SK-N-SH (cell line): ENCODE data around the gene MED31. TPM values are rescaled to one million over a fixed set of nuclear protein-coding genes. Genes with fewer than 3 reads are reported as not detected.

Experiments
- CTCF ChIA-PET: fragments of 300-600, 350-600 bp; formaldehyde crosslinking; extraction: SDS; loops from one replicate; lab custom pipeline; 2021; lab: Yijun Ruan, JAX
- POLR2A ChIA-PET: fragments of 350-600 bp; sonication (Branson Sonifier 250); formaldehyde crosslinking; extraction: SDS; loops from one replicate; lab custom pipeline; 2020; ENCODE audit warnings: antibody characterized with exemption, inconsistent platforms; lab: Yijun Ruan, JAX
- DNase-seq: peaks from one replicate; pipeline ENCODE4 v3.0.0; 2012
- H2AFZ ChIP-seq: fragments of 200-600 bp; sonication (generic); 2 replicates; pipeline ENCODE4 v1.8.1; 2016; ENCODE audit warnings: antibody characterized with exemption, mild to moderate bottlenecking, low read depth
- H3F3A ChIP-seq: fragments of 200-600 bp; sonication (generic); replicated peaks from 2 replicates; pipeline ENCODE3; 2016; ENCODE audit warnings: antibody characterized with exemption, mild to moderate bottlenecking; ENCODE audit not compliant: insufficient read depth
- H3K27ac ChIP-seq, 2 experiments: fragments of 200-500 bp in 1 of 2; fragments of 200-600 bp in 1 of 2; sonication (Bioruptor generic) in 1 of 2; sonication (generic), shearing (Covaris generic) in 1 of 2; 2 replicates each; pipeline versions ENCODE4 v1.5.1 to v1.6.1; 2014 to 2016; ENCODE audit warnings: low read depth in 2 of 2, inconsistent platforms in 1 of 2, low read length in 1 of 2, mild to moderate bottlenecking in 1 of 2, mixed read lengths in 1 of 2
- H3K27me3 ChIP-seq: fragments of 200-600 bp; sonication (generic), shearing (Covaris generic); 2 replicates; pipeline ENCODE4 v1.6.1; 2016; ENCODE audit warnings: mixed run types; ENCODE audit not compliant: insufficient read depth
- H3K36me3 ChIP-seq, 2 experiments: fragments of 200-500 bp in 1 of 2; fragments of 200-600 bp in 1 of 2; sonication (Bioruptor generic) in 1 of 2; sonication (generic) in 1 of 2; replicated peaks in 1 of 2; 2 replicates each; pipeline versions ENCODE3 to v1.5.1; 2014 to 2016; ENCODE audit warnings: low read length in 1 of 2, mild to moderate bottlenecking in 1 of 2; ENCODE audit not compliant: insufficient read depth in 2 of 2, control insufficient read depth in 1 of 2
- H3K4me1 ChIP-seq, 2 experiments: fragments of 200-500 bp in 1 of 2; fragments of 200-600 bp in 1 of 2; sonication (Bioruptor generic) in 1 of 2; sonication (generic), shearing (Covaris generic) in 1 of 2; 2 replicates each; pipeline versions ENCODE4 v1.5.1 to v1.6.1; 2014 to 2016; ENCODE audit warnings: low read depth in 1 of 2, low read length in 1 of 2, mixed run types in 1 of 2; ENCODE audit not compliant: insufficient read depth in 2 of 2, control insufficient read depth in 1 of 2
- H3K4me2 ChIP-seq: fragments of 200-600 bp; sonication (generic), shearing (Covaris generic); 2 replicates; pipeline ENCODE4 v1.6.1; 2017; ENCODE audit warnings: mixed run types
- H3K4me3 ChIP-seq, 2 experiments: fragments of 200-500 bp in 1 of 2; fragments of 200-600 bp in 1 of 2; sonication (Bioruptor generic) in 1 of 2; sonication (generic), shearing (Covaris generic) in 1 of 2; 2 replicates each; pipeline versions ENCODE4 v1.5.1 to v1.8.1; 2014 to 2016; ENCODE audit warnings: low read depth in 2 of 2, inconsistent platforms in 1 of 2, low read length in 1 of 2, mild to moderate bottlenecking in 1 of 2, mixed read lengths in 1 of 2, moderate library complexity in 1 of 2
- H3K79me2 ChIP-seq: fragments of 200-600 bp; sonication (generic); 2 replicates; pipeline ENCODE4 v1.8.1; 2017; ENCODE audit warnings: mild to moderate bottlenecking; ENCODE audit not compliant: insufficient read depth
- H3K9ac ChIP-seq: fragments of 200-600 bp; sonication (generic); 2 replicates; pipeline ENCODE4 v1.6.1; 2017; ENCODE audit warnings: mixed run types
- H3K9me2 ChIP-seq: fragments of 200-600 bp; sonication (generic); 2 replicates; pipeline ENCODE4 v1.6.1; 2017; ENCODE audit warnings: mixed run types
- H3K9me3 ChIP-seq: fragments of 200-600 bp; sonication (generic); 2 replicates; pipeline ENCODE4 v1.6.1; 2017; ENCODE audit warnings: mixed run types, mild to moderate bottlenecking, moderate library complexity
- H4K20me1 ChIP-seq: fragments of 200-600 bp; sonication (generic); 2 replicates; pipeline ENCODE4 v1.6.1; 2017; ENCODE audit warnings: mild to moderate bottlenecking, mixed run types; ENCODE audit not compliant: insufficient read depth
- ELF1 ChIP-seq: IDR thresholded peaks from 2 replicates; pipeline ENCODE4 v1.4.0; 2012
- FOSL2 ChIP-seq: IDR thresholded peaks from 2 replicates; pipeline ENCODE4 v1.4.0; 2012; ENCODE audit warnings: low read depth, mild to moderate bottlenecking, moderate library complexity, borderline replicate concordance
- GABPA ChIP-seq: IDR thresholded peaks from 2 replicates; pipeline ENCODE4 v1.4.0; 2012; ENCODE audit warnings: low read depth, mild to moderate bottlenecking
- GATA2 ChIP-seq: sonication (generic); formaldehyde crosslinking; IDR thresholded peaks from 2 replicates; pipeline ENCODE4 v1.5.0; 2020; ENCODE audit warnings: mild to moderate bottlenecking, missing genetic modification reagents
- JUND ChIP-seq: IDR thresholded peaks from 2 replicates; pipeline ENCODE4 v1.4.0; 2012
- MEF2A ChIP-seq: IDR thresholded peaks from 2 replicates; pipeline ENCODE4 v1.4.0; 2012; ENCODE audit warnings: low read depth, borderline replicate concordance
- NRF1 ChIP-seq: IDR thresholded peaks from 2 replicates; pipeline ENCODE4 v1.6.1; 2012; ENCODE audit warnings: low read depth, mild to moderate bottlenecking, low read length
- RAD21 ChIP-seq: IDR thresholded peaks from 2 replicates; pipeline ENCODE4 v1.6.1; 2012; ENCODE audit warnings: mild to moderate bottlenecking, low read length
- SMC3 ChIP-seq: IDR thresholded peaks from 2 replicates; pipeline ENCODE4 v1.6.1; 2012; ENCODE audit warnings: low read depth, low read length, improper control_type of control experiment
- TEAD4 ChIP-seq: IDR thresholded peaks from 2 replicates; pipeline ENCODE4 v1.4.0; 2012; ENCODE audit warnings: mild to moderate bottlenecking, borderline replicate concordance; ENCODE audit not compliant: insufficient read depth
- WGBS: methylation state at CpG from one replicate; pipeline ENCODE4 v1.1.6; 2017; ENCODE audit warnings: low lambda C conversion rate; 5-methylcytosine and 5-hydroxymethylcytosine counted together
- polyA plus RNA-seq, 3 experiments: library from polyadenylated mRNA; depleted of rRNA; stranded (reverse); fragments of >200 nt; gene quantifications; 2 replicates each; pipeline ENCODE4 v1.2.3, GENCODE V29; 2012
- TF ChIP-seq, protein P1 (sequence below): IDR thresholded peaks from 2 replicates; pipeline ENCODE4 v1.4.0; 2012; ENCODE audit warnings: low read depth, borderline replicate concordance
- TF ChIP-seq, protein P2 (sequence below): IDR thresholded peaks from 2 replicates; pipeline ENCODE4; 2012
- TF ChIP-seq, protein P3 (sequence below): fragments of 150-350 bp; IDR thresholded peaks from 2 replicates; pipeline ENCODE4 v1.6.1; 2017; ENCODE audit warnings: antibody characterized with exemption, low read length, low read depth, borderline replicate concordance

Gene MED31
- polyA plus RNA-seq, 1 of the 3 experiments (the other 2 are of a cell fraction) = 15.1 TPM

DNA sequence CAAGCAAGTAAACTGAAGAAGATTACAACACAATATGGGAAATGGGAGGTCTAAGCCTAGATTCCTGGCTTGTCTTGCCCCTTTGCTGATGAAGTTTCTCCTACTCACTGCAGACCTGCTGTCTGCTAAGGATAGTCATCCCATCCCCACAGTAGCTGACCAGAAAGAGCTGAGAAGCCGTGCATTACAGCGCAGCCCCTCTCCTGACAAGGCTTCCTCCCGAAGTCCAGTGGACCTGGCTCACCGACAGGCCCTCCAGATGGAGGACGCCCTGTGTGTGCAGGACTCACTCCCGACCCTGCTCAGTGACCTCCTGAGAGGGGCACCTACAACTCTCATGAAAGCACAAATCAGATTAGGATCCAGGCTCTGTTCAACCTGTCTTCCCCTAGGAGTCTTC lies 46.3 kb downstream of the MED31 start (continued):
- TF ChIP-seq, protein P1, sequence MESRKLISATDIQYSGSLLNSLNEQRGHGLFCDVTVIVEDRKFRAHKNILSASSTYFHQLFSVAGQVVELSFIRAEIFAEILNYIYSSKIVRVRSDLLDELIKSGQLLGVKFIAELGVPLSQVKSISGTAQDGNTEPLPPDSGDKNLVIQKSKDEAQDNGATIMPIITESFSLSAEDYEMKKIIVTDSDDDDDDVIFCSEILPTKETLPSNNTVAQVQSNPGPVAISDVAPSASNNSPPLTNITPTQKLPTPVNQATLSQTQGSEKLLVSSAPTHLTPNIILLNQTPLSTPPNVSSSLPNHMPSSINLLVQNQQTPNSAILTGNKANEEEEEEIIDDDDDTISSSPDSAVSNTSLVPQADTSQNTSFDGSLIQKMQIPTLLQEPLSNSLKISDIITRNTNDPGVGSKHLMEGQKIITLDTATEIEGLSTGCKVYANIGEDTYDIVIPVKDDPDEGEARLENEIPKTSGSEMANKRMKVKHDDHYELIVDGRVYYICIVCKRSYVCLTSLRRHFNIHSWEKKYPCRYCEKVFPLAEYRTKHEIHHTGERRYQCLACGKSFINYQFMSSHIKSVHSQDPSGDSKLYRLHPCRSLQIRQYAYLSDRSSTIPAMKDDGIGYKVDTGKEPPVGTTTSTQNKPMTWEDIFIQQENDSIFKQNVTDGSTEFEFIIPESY = no peak
- TF ChIP-seq MEF2A (no peak), ELF1 (no peak)
- TF ChIP-seq, protein P2, sequence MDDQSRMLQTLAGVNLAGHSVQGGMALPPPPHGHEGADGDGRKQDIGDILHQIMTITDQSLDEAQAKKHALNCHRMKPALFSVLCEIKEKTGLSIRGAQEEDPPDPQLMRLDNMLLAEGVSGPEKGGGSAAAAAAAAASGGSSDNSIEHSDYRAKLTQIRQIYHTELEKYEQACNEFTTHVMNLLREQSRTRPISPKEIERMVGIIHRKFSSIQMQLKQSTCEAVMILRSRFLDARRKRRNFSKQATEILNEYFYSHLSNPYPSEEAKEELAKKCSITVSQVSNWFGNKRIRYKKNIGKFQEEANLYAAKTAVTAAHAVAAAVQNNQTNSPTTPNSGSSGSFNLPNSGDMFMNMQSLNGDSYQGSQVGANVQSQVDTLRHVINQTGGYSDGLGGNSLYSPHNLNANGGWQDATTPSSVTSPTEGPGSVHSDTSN = no peak

DNA sequence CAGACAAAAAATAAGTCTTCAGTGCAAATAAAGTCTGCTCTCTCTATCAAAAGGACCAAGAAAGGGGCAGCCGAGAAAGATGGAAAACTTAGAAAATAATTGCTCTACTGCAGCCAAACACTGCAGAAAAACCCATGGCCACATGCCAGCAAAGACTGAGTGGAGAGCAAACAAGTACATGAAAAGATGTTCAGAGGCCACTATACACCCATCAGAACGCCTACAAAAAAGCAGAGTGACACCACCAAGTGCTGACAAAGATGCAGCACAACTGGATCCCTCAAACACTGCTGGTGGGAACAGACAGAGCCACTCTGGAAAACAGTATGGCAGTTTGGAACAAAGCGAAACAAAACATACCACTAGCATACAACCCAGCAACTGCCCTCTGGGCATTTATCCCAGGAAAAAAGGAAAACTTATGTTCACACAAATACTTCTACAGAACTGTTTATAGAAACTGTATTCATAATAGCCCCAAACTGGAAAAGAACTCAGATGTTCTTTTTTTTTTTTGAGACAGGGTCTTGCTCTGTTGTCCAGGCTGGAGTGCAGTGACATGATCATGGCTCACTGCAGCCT lies 47.6 kb downstream of the MED31 start:
- no peak for DNase-seq
- Histone ChIP-seq H3K9me2 (no peaks in the 10 kb centered on the region), H3K4me1 (no peaks in the 10 kb centered on the region), H3K27ac (no peak overlapping the region), H3K4me3 (no peak overlapping the region), H3K79me2 (no peaks in the 10 kb centered on the region), H3F3A (no peaks in the 10 kb centered on the region), H3K9me3 (no peaks in the 10 kb centered on the region), H3K9ac (no peak overlapping the region), H2AFZ (no peak overlapping the region), H3K27me3 (no peaks in the 10 kb centered on the region), H4K20me1 (no peaks in the 10 kb centered on the region), H3K4me2 (no peak overlapping the region), H3K36me3 (peaks cover 54 to 100% of the 10 kb centered on the region in 2 experiments)
- CTCF ChIA-PET = no interaction called here
- POLR2A ChIA-PET = no interaction called here
- 90% methylated on average over 3 of the region's 3 CpGs for WGBS
- TF ChIP-seq FOSL2 (no peak), NRF1 (no peak), MEF2A (no peak), SMC3 (no peak), GATA2 (CRISPR knock-in tag) (no peak), JUND (no peak), TEAD4 (no peak), GABPA (no peak), RAD21 (no peak)
- TF ChIP-seq, protein P3, sequence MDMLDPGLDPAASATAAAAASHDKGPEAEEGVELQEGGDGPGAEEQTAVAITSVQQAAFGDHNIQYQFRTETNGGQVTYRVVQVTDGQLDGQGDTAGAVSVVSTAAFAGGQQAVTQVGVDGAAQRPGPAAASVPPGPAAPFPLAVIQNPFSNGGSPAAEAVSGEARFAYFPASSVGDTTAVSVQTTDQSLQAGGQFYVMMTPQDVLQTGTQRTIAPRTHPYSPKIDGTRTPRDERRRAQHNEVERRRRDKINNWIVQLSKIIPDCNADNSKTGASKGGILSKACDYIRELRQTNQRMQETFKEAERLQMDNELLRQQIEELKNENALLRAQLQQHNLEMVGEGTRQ = no peak
- TF ChIP-seq, protein P2 = no peak
